Activated naive CD4-positive, alpha-beta T cell treated with anti-CD3 and anti-CD28 coated beads for 36 hours (primary cell): ENCODE data around the gene NR1D1. TPM values are rescaled to one million over a fixed set of nuclear protein-coding genes. Genes with fewer than 3 reads are reported as not detected.

Experiments used
- CTCF ChIA-PET: fragments of 350-600 bp; sonication (Branson Sonifier 250); formaldehyde crosslinking; loops from one replicate; lab custom pipeline; 2021; ENCODE audit warnings: antibody characterized with exemption; lab: Charles Lee
- DNase-seq: peaks from one replicate; pipeline ENCODE4 v3.0.0-alpha.2; 2020
- H3K27ac Mint-ChIP-seq: one replicate; pipeline ENCODE4 v1.8.0; 2021; ENCODE audit warnings: mild to moderate bottlenecking, mixed read lengths
- H3K27me3 Mint-ChIP-seq: one replicate; pipeline ENCODE4 v1.8.0; 2021; ENCODE audit warnings: low read depth, mixed read lengths
- H3K36me3 Mint-ChIP-seq: one replicate; pipeline ENCODE4 v1.8.0; 2021; ENCODE audit warnings: low read depth, mixed read lengths
- H3K4me1 Mint-ChIP-seq: one replicate; pipeline ENCODE4 v1.8.0; 2021; ENCODE audit warnings: low read depth, mixed read lengths
- H3K4me3 Mint-ChIP-seq: one replicate; pipeline ENCODE4 v1.8.0; 2021; ENCODE audit warnings: mild to moderate bottlenecking, moderate library complexity, mixed read lengths
- H3K9me3 Mint-ChIP-seq: one replicate; pipeline ENCODE4 v1.8.0; 2021; ENCODE audit warnings: mixed read lengths
- intact Hi-C: fragments of 100-400 bp; cut with micrococcal nuclease; formaldehyde crosslinking; loops from one replicate; pipeline ENCODE4 v1.15.1; 2023
- total RNA-seq, 2 experiments: library from RNA; stranded (reverse); gene quantifications; one replicate each; pipeline ENCODE4 v1.2.3, GENCODE V29; 2021

The NR1D1 gene
- total RNA-seq, 2 experiments from 2014 or later = 9.0 to 9.1 TPM

DNA sequence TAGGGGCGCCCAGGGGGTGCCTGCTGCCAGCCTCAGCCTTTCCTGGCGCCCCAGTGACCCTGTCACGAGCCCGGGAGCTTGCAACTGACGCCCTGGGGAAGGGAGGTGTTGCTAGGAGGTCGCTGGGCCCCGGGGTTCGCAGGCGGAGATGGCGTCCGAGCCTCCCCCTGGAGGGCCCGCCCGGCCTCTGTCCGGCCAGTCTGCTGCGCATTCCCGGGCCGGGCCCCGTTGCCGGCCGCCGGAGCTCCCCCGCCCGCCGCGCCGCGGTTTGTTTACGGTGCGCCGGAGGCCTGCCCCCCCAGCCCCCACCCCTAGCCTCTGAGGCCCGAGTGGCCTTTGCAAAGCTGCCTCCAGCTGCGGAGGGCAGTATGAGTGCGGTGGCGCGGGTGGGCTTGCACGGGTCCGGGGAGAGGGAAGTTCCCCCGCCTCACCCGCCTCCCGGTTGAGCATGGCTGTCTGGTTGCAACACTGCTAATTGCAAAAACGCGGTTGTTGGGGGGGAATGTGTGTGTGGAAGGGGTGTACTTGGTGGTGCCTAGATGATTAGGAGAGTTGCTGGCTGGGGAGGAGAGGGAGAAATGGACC is 37.1 kb downstream of the NR1D1 start:
- CTCF ChIA-PET = interaction anchor here (0.6 to 11.3 kb wide), 8 partner anchors 9 to 48 kb away, joined by 3 to 157 read pairs (median 5); partner anchors contain the start of genes MED24 and NR1D1
- no peak overlapping the region for H3K27ac Mint-ChIP-seq
- peaks cover 2% of the 10 kb centered on the region for H3K27me3 Mint-ChIP-seq
- H3K4me1 Mint-ChIP-seq = peaks cover 52% of the 10 kb centered on the region
- H3K36me3 Mint-ChIP-seq = no peaks in the 10 kb centered on the region
- peak overlapping the region; percentile 76 for H3K4me3 Mint-ChIP-seq
- peak; percentile 47 for DNase-seq
- intact Hi-C loops = loop anchor here (1.0 to 2.0 kb wide), 2 partner anchors 24 to 48 kb away; no protein-coding TSS in a partner anchor
- H3K9me3 Mint-ChIP-seq = no peaks in the 10 kb centered on the region

DNA sequence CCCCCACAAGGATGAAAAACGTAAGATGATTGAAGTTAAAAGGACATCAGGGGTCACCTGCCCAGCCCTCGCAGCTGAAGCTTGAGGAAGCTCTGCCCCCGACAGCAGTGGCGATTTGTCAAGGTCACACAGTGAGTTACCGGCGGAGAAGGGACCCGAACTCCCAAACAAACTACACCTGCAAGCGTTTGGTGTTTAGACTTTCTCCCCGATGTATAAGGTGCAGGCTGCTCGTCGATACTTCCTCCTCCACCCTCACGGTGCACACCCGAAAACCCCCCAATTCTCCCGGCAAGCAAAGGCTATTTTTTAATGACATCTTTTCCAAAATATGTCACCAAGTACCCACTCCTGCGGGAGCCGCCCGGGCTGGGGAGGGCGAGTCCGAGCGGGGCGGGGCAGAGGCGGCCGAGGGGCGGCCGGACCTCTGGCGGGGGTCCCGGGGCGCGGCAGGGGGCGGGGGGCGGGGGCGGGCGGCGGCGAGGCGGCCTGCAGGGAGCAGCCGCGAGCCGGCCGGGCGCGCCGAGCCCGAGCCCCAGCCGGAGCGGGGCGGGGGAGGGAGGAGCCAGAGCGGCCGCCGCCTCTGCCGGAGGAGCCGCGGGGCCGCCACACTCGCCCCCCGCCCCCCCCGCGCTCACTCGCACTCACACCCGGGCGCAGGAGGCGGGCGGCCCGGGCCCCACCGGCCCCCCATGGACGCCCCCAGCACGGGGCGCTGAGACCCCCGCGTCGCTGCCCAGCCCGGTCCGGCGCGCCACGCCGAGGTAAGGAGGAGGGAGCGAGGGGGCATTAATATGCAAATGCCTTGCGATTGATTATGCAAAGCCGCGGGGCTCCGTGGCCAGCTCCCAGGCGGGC is 37.8 kb downstream of the NR1D1 start, which contains the start of gene THRA:
Gene THRA, plus strand, starts transcription at position 637 of the 858 bp plus-strand sequence. CDS start 11,524 bp downstream, outside the sequence.
- peaks cover 2% of the 10 kb centered on the region for H3K27me3 Mint-ChIP-seq
- H3K4me1 Mint-ChIP-seq = peaks cover 44% of the 10 kb centered on the region
- H3K4me3 Mint-ChIP-seq = peak within 1 kb of the TSS; percentile 77
- DNase-seq = peak; percentile 69
- H3K27ac Mint-ChIP-seq = no peak within 1 kb of the TSS
- no peaks in the 10 kb centered on the region for H3K36me3 Mint-ChIP-seq
- no peaks in the 10 kb centered on the region for H3K9me3 Mint-ChIP-seq
- intact Hi-C loops = loop anchor here (1.0 to 2.0 kb wide), 2 partner anchors 24 to 49 kb away; no protein-coding TSS in a partner anchor
- CTCF ChIA-PET = interaction anchor here (0.6 to 11.3 kb wide), 9 partner anchors 9 to 49 kb away, joined by 3 to 157 read pairs (median 3); partner anchors contain the start of genes MED24 and NR1D1

GRCh38 chr17:40061609-40062038 is 38.8 kb downstream of the NR1D1 start:
- Mint-ChIP-seq H3K9me3 (no peaks in the 10 kb centered on the region), H3K4me3 (peak overlapping the region; percentile 77), H3K27me3 (peaks cover 2% of the 10 kb centered on the region), H3K36me3 (no peaks in the 10 kb centered on the region), H3K4me1 (peaks cover 35% of the 10 kb centered on the region), H3K27ac (no peak overlapping the region)
- DNase-seq = no peak
- intact Hi-C loops = loop anchor here (2.0 kb wide), 1 partner anchor 25 kb away; no protein-coding TSS in a partner anchor
- CTCF ChIA-PET = interaction anchor here (0.6 to 11.3 kb wide), 6 partner anchors 10 to 86 kb away, joined by 3 to 157 read pairs (median 4); partner anchors contain the start of gene NR1D1

- intact Hi-C loops = no loop called here
- Mint-ChIP-seq H3K9me3 (no peaks in the 10 kb centered on the region), H3K27ac (no peak overlapping the region), H3K36me3 (no peaks in the 10 kb centered on the region), H3K4me1 (peaks cover 32% of the 10 kb centered on the region), H3K27me3 (peaks cover 2% of the 10 kb centered on the region), H3K4me3 (peak overlapping the region; percentile 77)
- CTCF ChIA-PET = interaction anchor here (1.1 to 11.3 kb wide), 4 partner anchors 15 to 50 kb away, joined by 3 to 157 read pairs (median 47); no protein-coding TSS in a partner anchor
- DNase-seq = no peak
Observed at GRCh38 chr17:40060887-40061608, 39.3 kb downstream of the NR1D1 start.

DNA sequence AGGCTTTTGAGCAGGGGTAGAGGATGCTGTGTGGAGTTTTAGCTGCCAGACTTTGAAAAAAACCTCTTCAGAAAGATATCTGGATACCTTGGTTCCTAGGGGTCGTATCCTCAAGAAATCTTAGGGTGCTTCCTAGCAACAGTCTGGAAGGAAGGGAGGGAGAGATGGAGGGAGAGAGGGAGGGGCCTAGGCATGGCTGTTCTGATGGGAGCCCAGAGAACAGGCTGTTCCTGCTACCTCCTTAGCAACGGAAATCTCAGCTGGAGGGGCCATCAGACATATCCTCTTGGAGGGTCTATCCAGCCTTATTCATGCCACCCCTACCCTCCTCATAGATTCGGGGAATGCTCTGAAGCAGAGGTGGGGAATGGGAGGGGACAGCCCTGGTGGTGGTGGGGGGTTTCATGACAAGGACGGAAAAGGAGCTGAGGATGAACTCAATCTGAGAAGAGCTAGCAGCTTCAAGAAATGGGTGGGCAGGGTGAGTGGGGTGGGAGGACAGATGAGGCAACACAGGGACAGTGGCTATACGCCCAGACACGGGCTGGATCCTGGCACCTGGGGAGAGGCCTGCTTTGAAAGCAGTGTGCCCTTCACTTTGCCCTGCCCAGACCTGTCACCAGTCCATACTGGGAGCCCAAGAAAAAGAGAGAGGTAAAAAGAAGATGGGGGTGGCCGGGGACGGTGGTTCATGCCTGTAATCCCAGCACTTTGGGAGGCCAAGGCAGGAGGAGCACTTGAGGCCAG is 40.5 kb downstream of the NR1D1 start:
- H3K4me3 Mint-ChIP-seq = no peak overlapping the region
- CTCF ChIA-PET = interaction anchor here (1.0 to 11.3 kb wide), 5 partner anchors 16 to 52 kb away, joined by 3 to 157 read pairs (median 5); no protein-coding TSS in a partner anchor
- peaks cover 2% of the 10 kb centered on the region for H3K27me3 Mint-ChIP-seq
- intact Hi-C loops = no loop called here
- peaks cover 26% of the 10 kb centered on the region for H3K4me1 Mint-ChIP-seq
- H3K36me3 Mint-ChIP-seq = no peaks in the 10 kb centered on the region
- no peak overlapping the region for H3K27ac Mint-ChIP-seq
- no peak for DNase-seq
- no peaks in the 10 kb centered on the region for H3K9me3 Mint-ChIP-seq

DNA sequence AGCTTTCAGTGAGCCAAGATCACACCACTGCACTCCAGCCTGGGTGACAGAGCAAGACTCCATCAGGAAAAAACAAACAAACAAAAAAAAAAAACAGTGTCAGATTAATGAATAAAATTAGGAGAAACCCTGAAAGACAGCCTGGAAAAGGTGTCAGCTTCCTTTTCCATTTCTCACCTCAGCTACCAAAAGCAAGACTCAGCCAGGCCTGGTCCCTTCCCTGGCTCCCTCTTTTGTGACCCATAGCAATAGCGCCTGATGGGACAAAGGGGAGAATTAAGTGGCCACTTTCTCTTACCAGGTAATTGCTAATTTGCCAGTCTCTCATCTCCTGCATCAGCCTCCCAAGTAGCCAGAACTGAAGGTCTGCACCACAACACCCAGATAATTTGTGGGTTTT is 41.5 kb downstream of the NR1D1 start:
- CTCF ChIA-PET = interaction anchor here (0.7 to 11.3 kb wide), 5 partner anchors 17 to 53 kb away, joined by 3 to 157 read pairs (median 5); no protein-coding TSS in a partner anchor
- intact Hi-C loops = no loop called here
- peaks cover 21% of the 10 kb centered on the region for H3K4me1 Mint-ChIP-seq
- H3K36me3 Mint-ChIP-seq = peaks cover 2% of the 10 kb centered on the region
- H3K27ac Mint-ChIP-seq = no peak overlapping the region
- no peak for DNase-seq
- peaks cover 2% of the 10 kb centered on the region for H3K27me3 Mint-ChIP-seq
- no peaks in the 10 kb centered on the region for H3K9me3 Mint-ChIP-seq
- H3K4me3 Mint-ChIP-seq = no peak overlapping the region

- no peak for DNase-seq
- Mint-ChIP-seq H3K9me3 (no peaks in the 10 kb centered on the region), H3K36me3 (peaks cover 2% of the 10 kb centered on the region), H3K27ac (no peak overlapping the region), H3K4me1 (peaks cover 19% of the 10 kb centered on the region), H3K4me3 (no peak overlapping the region), H3K27me3 (peaks cover 2% of the 10 kb centered on the region)
- intact Hi-C loops = no loop called here
- CTCF ChIA-PET = interaction anchor here (0.7 to 11.3 kb wide), 3 partner anchors 17 to 53 kb away, joined by 4 to 157 read pairs (median 90); no protein-coding TSS in a partner anchor
Observed at GRCh38 chr17:40058186-40058784, 42.1 kb downstream of the NR1D1 start.

- peaks cover 15% of the 10 kb centered on the region for H3K4me1 Mint-ChIP-seq
- CTCF ChIA-PET = interaction anchor here (0.6 to 11.3 kb wide), 4 partner anchors 18 to 187 kb away, joined by 3 to 157 read pairs (median 14); no protein-coding TSS in a partner anchor
- no peak for DNase-seq
- H3K27me3 Mint-ChIP-seq = peaks cover 1% of the 10 kb centered on the region
- no peaks in the 10 kb centered on the region for H3K9me3 Mint-ChIP-seq
- H3K4me3 Mint-ChIP-seq = no peak overlapping the region
- H3K36me3 Mint-ChIP-seq = peaks cover 9% of the 10 kb centered on the region
- intact Hi-C loops = no loop called here
- no peak overlapping the region for H3K27ac Mint-ChIP-seq
Observed at GRCh38 chr17:40056379-40057015, 43.9 kb downstream of the NR1D1 start.
